Neural crest cell (in vitro differentiated cells): Measurements from ENCODE around the gene FAM180A. TPM values are rescaled to one million over a fixed set of nuclear protein-coding genes. Genes with fewer than 3 reads are reported as not detected.

Source experiments
- DNase-seq: peaks from one replicate; pipeline ENCODE4 v3.0.0; 2021; ENCODE audit warnings: low read depth, mixed read lengths, low spot score
- H3K27ac Mint-ChIP-seq: one replicate; pipeline ENCODE4 v1.8.0; 2021; ENCODE audit warnings: mild to moderate bottlenecking, mixed read lengths; ENCODE audit not compliant: unreplicated experiment
- H3K27me3 Mint-ChIP-seq: 2 replicates; pipeline ENCODE4 v1.8.0; 2021; ENCODE audit warnings: low read depth, mild to moderate bottlenecking, mixed read lengths
- H3K36me3 Mint-ChIP-seq: 2 replicates; pipeline ENCODE4 v1.8.0; 2021; ENCODE audit warnings: low read depth, mild to moderate bottlenecking, mixed read lengths
- H3K4me1 Mint-ChIP-seq: 2 replicates; pipeline ENCODE4 v1.8.0; 2021; ENCODE audit warnings: mixed read lengths
- H3K4me3 Mint-ChIP-seq: one replicate; pipeline ENCODE4 v1.8.0; 2021; ENCODE audit warnings: mild to moderate bottlenecking, mixed read lengths
- H3K9me3 Mint-ChIP-seq: 2 replicates; pipeline ENCODE4 v1.8.0; 2021; ENCODE audit warnings: mixed read lengths
- total RNA-seq: library from RNA; stranded (reverse); gene quantifications from 2 replicates; pipeline ENCODE4 v1.2.1, GENCODE V29; 2021
- TF ChIP-seq, protein P1 (sequence below): fragments of 200-600 bp; sonication (generic); conservative IDR thresholded peaks from 2 replicates; pipeline ENCODE4 v1.5.0; 2021; ENCODE audit warnings: antibody characterized with exemption, mild to moderate bottlenecking

FAM180A gene
- total RNA-seq, 1 donor from 2014 or later, result not detected

DNA sequence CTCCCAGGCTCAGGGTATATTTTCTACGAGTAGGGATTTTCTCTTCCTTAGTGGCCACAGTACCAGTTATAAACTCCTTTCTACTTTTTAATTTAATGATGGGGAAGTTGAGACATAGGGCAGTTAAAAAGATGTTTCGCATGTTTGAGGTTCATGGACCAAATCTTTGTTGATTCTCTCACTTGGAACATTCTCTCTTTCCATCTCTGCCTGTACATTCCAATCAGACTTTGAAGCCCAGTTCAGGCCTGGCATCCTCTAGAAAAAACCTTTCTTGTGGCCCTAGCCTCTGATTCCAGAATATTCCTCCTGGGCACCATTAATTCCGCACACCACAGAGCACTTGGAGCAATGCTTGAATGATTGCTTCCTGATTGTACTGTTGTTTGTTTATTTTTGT, 39.1 kb downstream of the FAM180A start:
- DNase-seq, result no peak
- H3K27me3 Mint-ChIP-seq, result no peaks in the 10 kb centered on the region
- no peak overlapping the region for H3K4me3 Mint-ChIP-seq
- peaks cover 6% of the 10 kb centered on the region for H3K4me1 Mint-ChIP-seq
- H3K36me3 Mint-ChIP-seq, result no peaks in the 10 kb centered on the region
- H3K9me3 Mint-ChIP-seq, result no peaks in the 10 kb centered on the region
- TF ChIP-seq, protein P1, sequence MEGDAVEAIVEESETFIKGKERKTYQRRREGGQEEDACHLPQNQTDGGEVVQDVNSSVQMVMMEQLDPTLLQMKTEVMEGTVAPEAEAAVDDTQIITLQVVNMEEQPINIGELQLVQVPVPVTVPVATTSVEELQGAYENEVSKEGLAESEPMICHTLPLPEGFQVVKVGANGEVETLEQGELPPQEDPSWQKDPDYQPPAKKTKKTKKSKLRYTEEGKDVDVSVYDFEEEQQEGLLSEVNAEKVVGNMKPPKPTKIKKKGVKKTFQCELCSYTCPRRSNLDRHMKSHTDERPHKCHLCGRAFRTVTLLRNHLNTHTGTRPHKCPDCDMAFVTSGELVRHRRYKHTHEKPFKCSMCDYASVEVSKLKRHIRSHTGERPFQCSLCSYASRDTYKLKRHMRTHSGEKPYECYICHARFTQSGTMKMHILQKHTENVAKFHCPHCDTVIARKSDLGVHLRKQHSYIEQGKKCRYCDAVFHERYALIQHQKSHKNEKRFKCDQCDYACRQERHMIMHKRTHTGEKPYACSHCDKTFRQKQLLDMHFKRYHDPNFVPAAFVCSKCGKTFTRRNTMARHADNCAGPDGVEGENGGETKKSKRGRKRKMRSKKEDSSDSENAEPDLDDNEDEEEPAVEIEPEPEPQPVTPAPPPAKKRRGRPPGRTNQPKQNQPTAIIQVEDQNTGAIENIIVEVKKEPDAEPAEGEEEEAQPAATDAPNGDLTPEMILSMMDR, result no peak
- H3K27ac Mint-ChIP-seq, result no peak overlapping the region

DNA sequence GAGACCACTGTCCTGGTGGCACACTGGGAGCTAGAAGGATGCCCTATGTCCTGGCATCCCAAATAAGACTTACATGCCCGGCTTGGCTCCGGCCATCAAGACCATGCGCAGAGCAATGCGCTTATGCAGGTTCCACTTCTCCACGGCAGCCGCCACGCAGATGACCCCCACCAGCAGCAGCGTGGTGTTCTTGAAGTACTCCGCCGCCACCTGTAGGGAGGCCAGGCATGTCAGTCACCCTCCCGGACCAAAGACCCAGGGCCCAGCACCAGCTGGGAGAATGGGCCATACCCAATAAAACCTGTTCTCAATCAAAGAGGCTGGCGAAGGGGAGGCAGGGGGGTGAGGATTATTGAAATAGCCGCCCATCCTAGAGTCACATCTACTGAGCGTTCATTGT, 40.6 kb downstream of the FAM180A start:
- no peaks in the 10 kb centered on the region for H3K36me3 Mint-ChIP-seq
- H3K4me3 Mint-ChIP-seq, result no peak overlapping the region
- H3K27ac Mint-ChIP-seq, result no peak overlapping the region
- TF ChIP-seq, protein P1, result no peak
- no peaks in the 10 kb centered on the region for H3K9me3 Mint-ChIP-seq
- no peak for DNase-seq
- H3K27me3 Mint-ChIP-seq, result no peaks in the 10 kb centered on the region
- H3K4me1 Mint-ChIP-seq, result peaks cover 5% of the 10 kb centered on the region

DNA sequence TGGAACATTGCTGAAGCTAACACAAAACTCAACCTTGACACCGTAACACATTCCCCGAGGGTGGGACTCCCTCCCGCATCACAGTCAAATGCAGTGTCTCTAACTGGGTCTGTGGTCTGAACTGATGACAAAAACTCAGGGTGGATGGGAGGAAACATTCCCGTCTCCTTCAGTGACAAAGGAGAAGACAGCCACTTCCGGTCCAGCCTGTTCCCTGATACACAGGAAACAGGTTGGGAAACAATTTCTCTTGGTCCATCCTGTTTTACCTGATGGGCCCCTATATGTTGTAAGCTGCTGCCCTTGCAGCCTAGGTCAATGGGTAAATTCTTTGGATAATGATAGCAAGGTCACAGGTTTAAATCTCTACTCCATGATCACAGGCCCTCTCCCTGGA, 41.0 kb downstream of the FAM180A start:
- Mint-ChIP-seq H3K9me3 (no peaks in the 10 kb centered on the region), H3K4me3 (no peak overlapping the region), H3K36me3 (no peaks in the 10 kb centered on the region), H3K4me1 (no peaks in the 10 kb centered on the region), H3K27me3 (no peaks in the 10 kb centered on the region), H3K27ac (no peak overlapping the region)
- DNase-seq, result no peak
- TF ChIP-seq, protein P1, result no peak

DNA sequence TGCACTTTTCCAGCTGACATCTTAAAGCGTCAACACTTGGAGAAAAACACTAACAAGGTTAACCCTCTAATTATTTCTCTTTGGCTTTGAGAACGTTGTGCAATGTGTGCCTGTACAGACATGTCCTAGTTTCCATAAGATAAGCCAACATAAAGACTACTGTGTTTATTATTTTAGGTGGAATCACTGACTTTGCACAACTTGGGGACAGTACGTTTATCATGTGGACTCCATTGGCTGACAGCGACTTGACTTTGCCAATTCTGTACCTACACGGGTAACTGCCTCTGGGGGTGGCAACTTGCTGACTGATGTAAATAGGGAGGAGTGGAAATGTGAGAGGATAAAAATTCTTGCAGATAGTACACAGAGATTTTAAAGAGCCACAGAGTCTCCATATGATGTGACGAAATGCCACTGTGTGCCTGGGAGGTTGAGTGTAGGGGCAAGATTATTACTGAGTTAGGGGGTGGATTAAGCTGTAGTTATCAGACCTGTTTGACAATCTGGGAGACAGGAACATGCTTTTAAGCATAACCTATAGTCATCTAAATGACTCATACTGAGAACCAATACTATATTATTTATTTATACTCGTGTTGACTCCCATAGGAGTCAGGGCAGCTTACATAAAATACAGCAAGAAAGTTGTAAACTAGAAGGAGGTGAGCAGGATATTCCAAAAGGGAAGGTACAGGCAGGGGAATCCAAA, 41.6 kb downstream of the FAM180A start:
- no peaks in the 10 kb centered on the region for H3K36me3 Mint-ChIP-seq
- H3K27ac Mint-ChIP-seq, result peak overlapping the region; percentile 29
- no peak overlapping the region for H3K4me3 Mint-ChIP-seq
- no peak for DNase-seq
- H3K4me1 Mint-ChIP-seq, result no peaks in the 10 kb centered on the region
- TF ChIP-seq, protein P1, result no peak
- no peaks in the 10 kb centered on the region for H3K9me3 Mint-ChIP-seq
- H3K27me3 Mint-ChIP-seq, result no peaks in the 10 kb centered on the region

DNA sequence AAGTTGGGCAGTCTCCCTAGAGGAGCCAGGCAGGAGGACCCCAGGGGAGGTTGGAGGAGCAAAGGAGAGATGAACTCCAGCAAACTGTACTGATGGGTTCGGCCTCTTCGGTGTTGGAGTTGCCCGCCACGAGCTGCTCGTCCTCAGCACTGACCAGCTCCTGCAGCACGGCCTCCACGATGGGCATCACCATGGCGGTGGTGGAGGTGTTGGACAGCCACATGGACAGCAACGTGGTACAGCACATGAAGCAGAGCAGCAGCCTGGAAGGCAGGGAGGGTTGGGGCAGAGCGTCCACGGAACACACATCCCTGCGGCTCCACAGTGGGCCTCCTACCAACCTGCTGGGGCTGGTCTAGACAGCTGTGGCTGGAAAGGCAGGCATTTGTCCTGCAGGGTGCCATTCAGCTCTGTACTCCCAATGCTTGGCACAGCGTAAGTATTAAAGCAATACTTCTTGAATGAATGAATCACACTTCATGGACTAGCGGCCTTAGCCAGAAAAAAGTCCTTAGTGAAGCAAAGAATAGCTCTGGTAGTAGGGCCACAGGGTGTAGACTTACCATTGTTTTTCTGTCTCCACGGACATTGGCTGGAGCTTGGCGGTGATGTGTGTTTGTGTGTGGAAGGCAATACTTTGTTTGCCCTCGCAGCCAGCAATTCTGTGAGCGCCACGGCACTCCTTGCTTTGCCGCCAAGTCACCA, 42.4 kb downstream of the FAM180A start:
- H3K27ac Mint-ChIP-seq, result no peak overlapping the region

More for the DNA sequence above, 42.4 kb downstream of the FAM180A start:
- no peak overlapping the region for H3K4me3 Mint-ChIP-seq
- no peaks in the 10 kb centered on the region for H3K36me3 Mint-ChIP-seq
- H3K4me1 Mint-ChIP-seq, result no peaks in the 10 kb centered on the region
- H3K27me3 Mint-ChIP-seq, result no peaks in the 10 kb centered on the region
- TF ChIP-seq, protein P1, result no peak
- no peak for DNase-seq
- no peaks in the 10 kb centered on the region for H3K9me3 Mint-ChIP-seq
